GM20000 (cell line): Measurements from ENCODE around the gene TSHZ2.

Source experiments
- DNase-seq: peaks from one replicate; pipeline ENCODE4 v3.0.0; 2012; ENCODE audit warnings: low spot score
- CTCF ChIP-seq: IDR thresholded peaks from 2 replicates; pipeline ENCODE4 v1.5.1; 2012; ENCODE audit warnings: mild to moderate bottlenecking, control low read depth; ENCODE audit errors: extremely low read depth, missing control alignments

TSHZ2 gene

GRCh38 chr20:53072923-53073579 is 100.9 kb downstream of the TSHZ2 start:
- TF ChIP-seq CTCF: no peak
- DNase-seq: no peak

- TF ChIP-seq CTCF: no peak
- no peak for DNase-seq
Observed at GRCh38 chr20:53073636-53074415, 101.7 kb downstream of the TSHZ2 start.

- no peak for DNase-seq
- TF ChIP-seq CTCF: no peak
Observed at GRCh38 chr20:53074811-53075314, 102.7 kb downstream of the TSHZ2 start.

- DNase-seq: no peak
- no peak for TF ChIP-seq CTCF
Observed at GRCh38 chr20:53076668-53077067, 104.5 kb downstream of the TSHZ2 start.

GRCh38 chr20:53077373-53078205 is 105.4 kb downstream of the TSHZ2 start:
- TF ChIP-seq CTCF: no peak
- DNase-seq: no peak

DNA sequence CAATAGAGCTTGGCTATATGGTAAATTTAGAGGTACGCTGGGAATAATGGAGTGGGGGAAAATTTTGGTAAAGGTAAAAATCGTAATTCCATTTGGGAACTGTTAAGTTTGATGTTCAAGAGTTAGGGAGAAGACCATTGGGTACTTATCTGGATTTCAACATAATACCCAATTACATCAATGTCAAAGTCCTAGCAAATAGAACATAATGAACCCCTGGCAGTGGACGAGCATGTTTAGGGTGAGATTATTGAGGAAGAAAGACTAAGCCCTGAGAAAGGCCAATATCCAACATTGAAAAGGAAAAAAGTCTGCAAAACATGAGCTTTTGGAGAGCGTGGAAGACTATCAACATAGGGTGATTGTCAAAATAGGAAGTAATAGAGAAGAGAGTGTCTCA is 106.6 kb downstream of the TSHZ2 start:
- no peak for TF ChIP-seq CTCF
- DNase-seq: no peak
